Hepatocyte (in vitro differentiated cells): ENCODE results near the gene JAM3.

Source experiments
- CTCF ChIP-seq: fragments of 200-600 bp; sonication (generic); IDR thresholded peaks from 2 replicates; pipeline ENCODE4 v1.5.1; 2016; ENCODE audit warnings: antibody characterized with exemption, mild to moderate bottlenecking; ENCODE audit not compliant: poor library complexity
- EZH2phosphoT487 ChIP-seq: fragments of 200-600 bp; sonication (generic); IDR thresholded peaks from one replicate; pipeline ENCODE4 v1.6.1; 2018; ENCODE audit warnings: antibody characterized with exemption, mild to moderate bottlenecking, low read depth, moderate library complexity; ENCODE audit not compliant: unreplicated experiment, severe bottlenecking

- no peak for TF ChIP-seq EZH2phosphoT487
- no peak for TF ChIP-seq CTCF
Observed at GRCh38 chr11:134071766-134072402, 3.0 kb downstream of the JAM3 start.
